ENCODE data around the gene BPI.

BPI gene

DNA sequence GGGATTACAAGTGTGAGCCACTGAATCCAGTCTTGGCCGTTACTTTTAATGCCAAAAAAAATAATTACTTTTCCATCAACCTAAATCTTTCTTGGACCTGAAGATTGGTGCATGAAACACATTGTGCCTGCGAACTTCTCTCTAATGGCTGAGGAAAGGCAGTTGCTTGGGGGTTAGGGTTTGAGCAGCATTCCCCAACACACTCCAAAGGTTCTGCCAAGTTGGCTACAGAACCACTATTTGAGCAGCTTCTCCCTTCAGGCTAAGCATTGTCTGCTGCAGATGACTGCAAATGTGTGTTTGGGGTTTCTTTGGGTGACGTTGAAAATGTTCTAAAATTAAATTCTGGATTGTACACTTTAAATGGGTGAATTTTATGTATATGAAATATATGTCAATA, 36.0 kb downstream of the BPI start:
- TF ChIP-seq EGR1 (IDR thresholded peaks at IDR 0.05) (no peak), NFIC (IDR thresholded peaks at IDR 0.05) (no peak), ZBTB7A (IDR thresholded peaks at IDR 0.05; ENCODE audit: low read depth) (no peak), EP300 (IDR thresholded peaks at IDR 0.05; ENCODE audit: borderline replicate concordance) (no peak), RAD21 (IDR thresholded peaks at IDR 0.05; ENCODE audit: low read depth) (no peak), USF1 (IDR thresholded peaks at IDR 0.05) (no peak), YY1 (IDR thresholded peaks at IDR 0.05; ENCODE audit: low read depth) (no peak), FOXM1 (IDR thresholded peaks at IDR 0.05; ENCODE audit: borderline replicate concordance, low read depth) (no peak), REST (IDR thresholded peaks at IDR 0.05; ENCODE audit: low read depth) (no peak), TEAD4 (IDR thresholded peaks at IDR 0.05) (no peak), CEBPB (IDR thresholded peaks at IDR 0.05) (no peak), CREB1 (IDR thresholded peaks at IDR 0.05; ENCODE audit: low read depth) (no peak), TAF1 (IDR thresholded peaks at IDR 0.05; ENCODE audit: low read depth) (no peak)
- TF ChIP-seq, protein P1, sequence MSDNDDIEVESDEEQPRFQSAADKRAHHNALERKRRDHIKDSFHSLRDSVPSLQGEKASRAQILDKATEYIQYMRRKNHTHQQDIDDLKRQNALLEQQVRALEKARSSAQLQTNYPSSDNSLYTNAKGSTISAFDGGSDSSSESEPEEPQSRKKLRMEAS (IDR thresholded peaks at IDR 0.05): no peak

GRCh38 chr20:38340693-38341092, 36.7 kb downstream of the BPI start:
- TF ChIP-seq YY1 (IDR thresholded peaks at IDR 0.05; ENCODE audit: low read depth) (no peak), CEBPB (IDR thresholded peaks at IDR 0.05) (no peak), RAD21 (IDR thresholded peaks at IDR 0.05; ENCODE audit: low read depth) (no peak), USF1 (IDR thresholded peaks at IDR 0.05) (no peak), CREB1 (IDR thresholded peaks at IDR 0.05; ENCODE audit: low read depth) (no peak), ZBTB7A (IDR thresholded peaks at IDR 0.05; ENCODE audit: low read depth) (no peak), EP300 (IDR thresholded peaks at IDR 0.05; ENCODE audit: borderline replicate concordance) (no peak), TAF1 (IDR thresholded peaks at IDR 0.05; ENCODE audit: low read depth) (no peak), FOXM1 (IDR thresholded peaks at IDR 0.05; ENCODE audit: borderline replicate concordance, low read depth) (no peak), TEAD4 (IDR thresholded peaks at IDR 0.05) (no peak)
- TF ChIP-seq, protein P1 (IDR thresholded peaks at IDR 0.05): no peak

DNA sequence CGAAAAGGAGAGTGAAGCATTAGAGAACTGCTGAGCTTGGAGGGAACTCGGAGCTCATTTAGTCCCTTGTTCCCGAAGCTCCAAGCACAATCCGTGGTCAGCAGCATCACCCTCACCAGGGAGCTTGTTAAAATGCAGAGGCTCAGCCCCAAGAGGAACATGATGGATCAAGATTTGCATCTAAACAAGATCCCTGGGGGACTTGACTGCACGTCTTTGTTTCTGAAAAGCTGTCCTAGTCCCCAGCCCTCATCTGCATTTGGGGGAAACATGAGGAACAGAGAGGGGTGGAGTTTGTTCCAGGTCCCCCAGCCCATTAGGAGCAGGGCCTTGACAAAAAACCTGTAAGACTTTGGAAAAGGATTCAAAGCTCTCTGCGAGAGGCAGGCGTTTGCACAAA, 38.3 kb downstream of the BPI start:
- TF ChIP-seq TAF1 (IDR thresholded peaks at IDR 0.05; ENCODE audit: low read depth) (no peak), CEBPB (IDR thresholded peaks at IDR 0.05) (no peak), TEAD4 (IDR thresholded peaks at IDR 0.05) (no peak), USF1 (IDR thresholded peaks at IDR 0.05) (no peak), RAD21 (IDR thresholded peaks at IDR 0.05; ENCODE audit: low read depth) (no peak), FOXM1 (IDR thresholded peaks at IDR 0.05; ENCODE audit: borderline replicate concordance, low read depth) (no peak), TCF12 (IDR thresholded peaks at IDR 0.05; ENCODE audit: low read depth) (no peak), EP300 (IDR thresholded peaks at IDR 0.05; ENCODE audit: borderline replicate concordance) (no peak), REST (IDR thresholded peaks at IDR 0.05; ENCODE audit: low read depth) (no peak), CREB1 (IDR thresholded peaks at IDR 0.05; ENCODE audit: low read depth) (no peak), EGR1 (IDR thresholded peaks at IDR 0.05) (no peak)

- TF ChIP-seq EP300 (IDR thresholded peaks at IDR 0.05; ENCODE audit: borderline replicate concordance) (no peak), NFIC (IDR thresholded peaks at IDR 0.05) (no peak), ZBTB7A (IDR thresholded peaks at IDR 0.05; ENCODE audit: low read depth) (no peak), TAF1 (IDR thresholded peaks at IDR 0.05; ENCODE audit: low read depth) (no peak), FOXM1 (IDR thresholded peaks at IDR 0.05; ENCODE audit: borderline replicate concordance, low read depth) (no peak), RAD21 (IDR thresholded peaks at IDR 0.05; ENCODE audit: low read depth) (no peak), CEBPB (IDR thresholded peaks at IDR 0.05) (no peak), USF1 (IDR thresholded peaks at IDR 0.05) (no peak), REST (IDR thresholded peaks at IDR 0.05; ENCODE audit: low read depth) (no peak), TEAD4 (IDR thresholded peaks at IDR 0.05) (no peak), CREB1 (IDR thresholded peaks at IDR 0.05; ENCODE audit: low read depth) (no peak), EGR1 (IDR thresholded peaks at IDR 0.05) (no peak)
- TF ChIP-seq, protein P1 (IDR thresholded peaks at IDR 0.05): no peak
Observed at GRCh38 chr20:38342713-38343310, 38.9 kb downstream of the BPI start.

Data from Ishikawa (cell line).